HG03097 (cell line): ENCODE results near the gene UBN2.
"Not testable (repeated sequence)": the region's sequence is repeated elsewhere in the genome, so short reads cannot be mapped to it uniquely, and the experiment has no call there.

Experiments
- ATAC-seq: cut with Tn5 transposase; IDR thresholded peaks from one replicate; pipeline ENCODE4 v1.9.1; 2021; ENCODE audit not compliant: unreplicated experiment, low FRiP score

Gene UBN2

GRCh38 chr7:139293534-139293933 lies 62.5 kb downstream of the UBN2 start:
- ATAC-seq = no peak

DNA sequence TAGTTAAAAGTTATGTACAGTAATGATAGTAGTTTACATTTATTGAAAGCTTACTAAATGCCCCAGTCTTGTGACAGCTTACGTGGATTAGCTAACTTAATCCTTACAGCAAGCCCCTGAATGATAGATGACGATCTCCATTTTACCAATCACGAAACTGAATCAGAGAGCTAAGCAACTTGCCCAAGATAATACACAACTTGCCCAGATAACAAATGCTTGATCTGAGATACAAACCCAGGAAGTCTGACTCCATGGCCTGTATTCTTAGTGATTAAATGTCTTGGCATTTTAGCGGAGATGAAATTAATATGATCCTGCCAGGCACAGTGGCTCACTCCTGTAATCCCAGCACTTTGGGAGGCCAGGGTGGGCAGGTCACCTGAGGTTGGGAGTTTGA lies 63.2 kb downstream of the UBN2 start:
- ATAC-seq = no peak

- no peak for ATAC-seq
These were observed 64.0 kb downstream of the UBN2 start for GRCh38 chr7:139294951-139295575.

- ATAC-seq = no peak
These were observed 66.8 kb downstream of the UBN2 start for GRCh38 chr7:139297795-139298194.

GRCh38 chr7:139299296-139299695 lies 68.3 kb downstream of the UBN2 start:
- ATAC-seq = no peak

GRCh38 chr7:139300390-139300789 lies 69.4 kb downstream of the UBN2 start:
- no peak for ATAC-seq

GRCh38 chr7:139304517-139304916 lies 73.5 kb downstream of the UBN2 start:
- ATAC-seq = no peak

DNA sequence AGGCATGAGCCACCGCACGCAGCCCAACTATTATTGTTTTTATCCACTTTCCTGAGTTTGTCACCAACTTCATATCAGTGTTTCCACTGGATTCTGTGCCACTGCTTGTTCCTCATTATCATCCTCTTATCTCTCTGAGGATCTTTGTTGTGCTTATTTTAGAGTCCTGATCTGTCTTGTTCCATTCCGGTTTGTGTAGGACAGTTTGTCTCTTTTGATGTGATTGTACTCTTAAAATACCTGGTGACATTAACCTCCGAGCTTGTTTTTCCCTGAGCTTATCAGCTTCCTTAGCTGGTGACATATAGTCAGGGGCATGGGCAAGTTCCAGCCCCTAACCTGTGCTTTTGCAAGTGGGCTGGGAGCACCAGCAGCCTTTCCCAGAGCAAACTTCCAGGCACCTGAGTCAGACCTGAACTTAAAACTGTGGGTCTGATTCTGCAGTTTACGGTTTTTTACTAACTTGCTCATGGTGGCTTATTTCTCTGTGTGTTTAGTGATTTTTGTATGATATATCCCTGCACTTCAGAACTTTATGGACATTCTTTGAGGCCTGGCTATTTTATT lies 87.0 kb downstream of the UBN2 start:
- no peak for ATAC-seq

DNA sequence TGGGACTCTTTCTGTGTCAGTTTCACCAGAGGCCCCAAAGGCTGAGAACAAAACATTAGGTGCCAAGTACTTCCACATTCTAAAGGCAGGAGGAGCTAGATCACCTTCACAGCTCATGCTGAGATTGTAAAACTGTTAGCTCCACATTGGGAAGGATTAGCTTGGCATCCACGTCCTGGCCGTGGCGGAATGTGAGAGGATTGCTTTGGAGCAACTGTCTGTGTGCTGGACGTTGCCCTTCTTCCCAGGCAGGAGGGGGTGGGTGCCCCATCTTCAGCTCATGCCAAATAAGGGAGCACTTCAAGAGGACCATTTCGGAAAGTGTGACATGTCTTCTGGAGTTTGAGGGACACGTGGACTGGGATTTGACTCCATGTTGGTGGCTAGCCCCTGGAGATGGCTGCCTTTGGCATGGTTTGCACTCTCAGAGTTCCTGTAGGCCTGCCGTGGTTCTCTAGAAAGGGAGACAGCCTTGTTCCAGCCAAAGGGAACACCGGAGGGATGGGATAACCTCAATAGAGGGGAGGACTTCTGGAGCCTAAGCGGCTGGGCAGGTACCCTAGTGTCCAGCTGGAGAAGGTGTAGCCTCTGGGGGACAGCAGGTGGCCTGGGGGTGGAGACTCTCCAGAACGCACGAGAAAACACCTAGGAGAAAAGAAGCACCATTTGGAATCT lies 90.2 kb downstream of the UBN2 start:
- no peak for ATAC-seq

GRCh38 chr7:139324709-139325108 lies 93.7 kb downstream of the UBN2 start:
- not testable (repeated sequence) for ATAC-seq

GRCh38 chr7:139328375-139328774 lies 97.3 kb downstream of the UBN2 start:
- ATAC-seq = no peak

GRCh38 chr7:139329119-139329518 lies 98.1 kb downstream of the UBN2 start:
- no peak for ATAC-seq

DNA sequence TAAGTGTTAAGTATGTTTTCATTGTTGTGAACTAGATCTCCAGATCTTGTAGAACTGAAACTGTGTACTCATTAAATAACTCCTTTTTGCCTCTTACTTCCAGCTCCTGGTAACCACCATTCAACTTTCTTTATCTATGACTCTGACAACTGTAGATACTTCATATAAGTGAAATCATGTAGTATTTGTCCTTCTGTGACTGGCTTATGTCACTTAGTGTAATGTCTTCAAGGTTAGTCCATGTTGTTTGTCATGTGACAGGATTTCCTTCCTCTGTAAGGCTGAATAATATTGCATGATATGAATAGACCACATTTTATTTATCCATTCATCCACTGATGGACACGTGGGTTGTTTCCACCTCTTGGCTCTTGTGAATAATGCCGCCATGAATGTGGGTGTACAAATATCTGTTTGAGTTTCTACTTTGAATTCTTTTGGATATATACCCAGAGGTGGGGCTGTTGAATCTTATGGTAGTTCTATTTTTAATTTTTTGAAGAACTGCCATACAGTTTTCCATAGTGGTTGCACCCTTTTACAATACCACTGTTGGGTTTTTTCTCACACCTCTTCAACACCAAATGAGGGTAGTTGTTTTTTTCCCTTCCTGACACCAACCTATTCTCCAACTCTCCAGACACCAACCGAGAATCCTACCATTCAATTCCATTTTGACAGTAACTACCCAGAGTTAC lies 99.4 kb downstream of the UBN2 start:
- ATAC-seq = no peak

- ATAC-seq = no peak
These were observed 101.8 kb downstream of the UBN2 start for GRCh38 chr7:139332697-139333359.

- ATAC-seq = not testable (repeated sequence)
These were observed 102.4 kb downstream of the UBN2 start for GRCh38 chr7:139333443-139333842.

DNA sequence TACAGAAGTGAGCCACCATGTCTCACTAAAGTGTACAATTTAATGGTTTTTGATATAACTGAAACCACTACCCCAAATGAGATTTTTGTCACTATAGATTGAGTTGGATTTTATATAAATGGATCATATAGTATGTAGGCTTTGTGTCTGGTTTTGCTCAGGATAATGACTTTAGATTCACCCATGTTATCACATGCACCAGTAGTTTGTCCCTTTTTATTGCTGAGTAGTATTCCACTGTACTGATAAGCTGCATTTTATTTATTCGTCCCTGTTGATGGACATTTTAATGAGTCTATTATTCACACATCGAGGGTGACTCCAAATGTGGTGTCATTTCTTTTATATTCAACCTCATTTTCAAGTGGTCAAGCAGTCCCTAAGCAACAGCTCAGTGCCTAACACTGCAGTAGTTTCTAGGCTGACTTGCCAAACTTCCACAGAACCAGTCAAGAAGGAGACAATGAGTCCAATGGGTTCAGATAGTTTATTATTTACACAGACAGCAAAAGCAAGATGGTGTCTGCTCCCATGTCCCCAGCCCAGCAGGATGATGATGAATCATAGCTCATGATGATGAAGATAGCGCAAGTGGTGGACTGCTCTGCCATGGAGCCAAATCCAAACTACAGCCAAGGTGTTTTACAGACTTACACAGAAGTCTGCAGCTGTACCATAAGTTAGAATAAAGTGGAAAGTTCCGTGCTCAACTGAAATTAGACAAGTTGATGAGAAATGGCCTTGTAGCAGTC lies 103.5 kb downstream of the UBN2 start:
- ATAC-seq = no peak

- no peak for ATAC-seq
These were observed 108.0 kb downstream of the UBN2 start for GRCh38 chr7:139339025-139339424.

- no peak for ATAC-seq
These were observed 108.6 kb downstream of the UBN2 start for GRCh38 chr7:139339698-139340036.

GRCh38 chr7:139340037-139340807 lies 109.2 kb downstream of the UBN2 start:
- ATAC-seq = peak; percentile 88

- no peak for ATAC-seq
These were observed 109.7 kb downstream of the UBN2 start for GRCh38 chr7:139340808-139341057.
